Fibroblast of peridontal ligament (primary cell): Measurements from ENCODE around the gene ZNF467.
A peak's percentile ranks its signal among the peaks of the same experiment; 100 is the strongest.

Experiments used
- DNase-seq: peaks from one replicate; pipeline ENCODE4 v3.0.0-alpha.2; 2010; ENCODE audit errors: extremely low read depth

The ZNF467 gene

GRCh38 chr7:149770728-149771636, 2.4 kb downstream of the ZNF467 start:
- DNase-seq: no peak

- no peak for DNase-seq
Measured at GRCh38 chr7:149769915-149770314, 3.5 kb downstream of the ZNF467 start.

- DNase-seq: no peak
Measured at GRCh38 chr7:149768931-149769330, 4.5 kb downstream of the ZNF467 start.

GRCh38 chr7:149767068-149767467, 6.3 kb downstream of the ZNF467 start:
- no peak for DNase-seq

DNA sequence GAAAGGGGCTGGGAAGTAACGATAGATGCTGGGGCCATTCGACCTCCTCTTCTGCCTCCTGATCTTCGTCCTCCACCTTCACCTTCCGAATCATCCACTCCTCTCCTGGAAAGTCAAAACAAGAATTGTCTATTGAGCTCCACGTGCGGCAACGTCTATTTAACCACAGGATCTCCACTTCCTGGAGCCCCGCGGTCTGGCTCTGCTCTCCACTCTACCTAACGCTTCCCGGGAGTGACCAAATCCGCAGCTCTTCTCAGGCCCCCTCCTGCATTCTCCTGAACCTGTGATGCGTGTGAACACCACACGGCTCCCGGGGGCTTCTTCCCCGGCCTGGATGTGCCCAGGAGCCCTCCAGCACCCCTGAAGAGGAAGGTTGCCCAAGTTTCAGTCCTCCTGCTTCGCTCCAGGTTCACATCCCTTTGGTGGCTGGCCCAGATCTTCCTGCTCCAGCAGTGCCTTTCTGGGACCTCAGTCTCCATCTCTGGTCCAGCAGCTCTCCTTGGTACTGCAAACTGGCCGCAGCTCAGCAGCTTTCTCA, 7.2 kb downstream of the ZNF467 start:
- no peak for DNase-seq

- no peak for DNase-seq
Measured at GRCh38 chr7:149765399-149766121, 7.8 kb downstream of the ZNF467 start.

DNA sequence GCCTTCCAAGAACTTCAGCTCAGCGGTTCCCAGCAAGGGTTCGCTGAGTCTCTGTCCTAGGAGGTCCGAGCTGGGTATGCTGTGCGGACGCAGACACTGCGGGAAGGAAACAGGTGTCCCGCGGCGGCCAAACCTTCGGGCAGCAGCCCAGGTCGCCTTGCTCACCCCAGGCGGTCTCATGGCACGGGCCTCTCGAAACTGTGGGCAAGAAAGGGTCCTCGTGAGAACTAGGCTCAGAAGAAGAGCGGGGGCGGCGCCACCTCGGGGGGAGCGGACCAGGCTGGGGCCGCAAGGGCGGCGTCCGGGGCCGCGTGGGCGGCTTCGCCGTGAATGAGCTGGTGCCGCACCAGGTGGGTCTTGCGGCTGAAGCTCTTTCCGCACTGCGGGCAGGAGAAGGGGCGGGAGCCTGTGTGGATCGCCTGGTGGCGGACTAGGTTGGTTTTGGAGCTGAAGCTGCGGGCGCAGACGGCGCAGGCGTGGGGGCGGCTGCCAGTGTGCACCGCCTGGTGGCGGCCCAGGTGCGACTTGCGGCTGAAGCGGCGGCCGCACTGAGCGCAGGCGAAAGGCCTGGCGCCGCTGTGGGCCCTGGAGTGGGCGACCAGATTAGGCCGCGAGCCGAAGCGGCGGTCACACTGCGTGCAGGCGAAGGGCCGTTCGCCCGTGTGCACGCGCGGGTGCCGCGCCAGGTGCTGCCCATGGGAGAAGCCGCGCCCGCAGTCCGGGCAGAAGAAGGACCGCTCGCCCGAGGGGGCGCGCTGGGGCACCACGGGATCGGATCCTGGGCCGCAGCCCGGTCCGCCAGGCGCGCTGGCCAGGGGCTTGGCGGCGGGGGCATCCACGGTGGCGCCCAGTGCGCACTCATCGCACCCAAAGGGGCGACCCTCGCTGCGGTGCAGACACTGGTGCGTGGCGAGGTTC, 8.6 kb downstream of the ZNF467 start:
- no peak for DNase-seq

- DNase-seq: no peak
Measured at GRCh38 chr7:149763563-149764240, 9.7 kb downstream of the ZNF467 start.

DNA sequence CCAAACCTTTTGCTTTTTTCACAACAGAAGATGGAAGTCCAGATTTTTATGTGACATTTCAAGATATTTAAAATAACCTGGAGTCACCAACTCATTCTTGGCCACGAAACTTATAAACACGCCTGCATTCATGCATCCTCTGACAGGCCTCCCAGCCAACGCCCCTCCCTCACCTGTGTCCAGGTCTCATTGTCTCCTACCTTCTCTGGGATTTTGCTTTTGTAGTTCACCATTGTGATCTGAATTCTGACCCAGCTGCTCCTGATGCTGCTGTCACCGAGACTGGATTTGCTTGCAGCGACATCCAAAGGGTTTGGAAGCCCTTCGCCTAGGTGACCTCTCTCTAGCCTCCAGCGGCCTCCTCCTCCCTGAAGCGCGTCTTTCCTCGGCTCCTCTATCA, 10.8 kb downstream of the ZNF467 start:
- DNase-seq: no peak

- no peak for DNase-seq
Measured at GRCh38 chr7:149762089-149762488, 11.3 kb downstream of the ZNF467 start.

DNA sequence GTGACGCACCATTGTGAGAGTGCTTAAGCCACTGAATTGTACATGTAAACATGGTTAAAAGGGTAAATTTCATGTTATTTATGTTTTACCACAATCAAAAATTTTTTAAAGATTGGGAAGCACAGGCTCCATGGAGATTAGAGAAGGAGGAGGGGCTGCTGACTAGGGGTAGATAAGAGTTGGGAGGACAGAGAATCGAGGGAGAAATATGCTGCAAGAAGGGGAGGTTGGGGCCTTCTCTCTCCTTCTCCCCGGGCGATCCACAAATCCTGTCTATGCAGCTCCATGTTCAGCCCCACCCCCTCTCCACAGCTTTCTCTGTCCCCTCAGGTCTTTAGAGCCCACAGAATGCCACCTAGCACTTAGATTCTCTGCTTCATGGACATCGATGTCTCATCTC, 12.1 kb downstream of the ZNF467 start:
- DNase-seq: no peak

DNA sequence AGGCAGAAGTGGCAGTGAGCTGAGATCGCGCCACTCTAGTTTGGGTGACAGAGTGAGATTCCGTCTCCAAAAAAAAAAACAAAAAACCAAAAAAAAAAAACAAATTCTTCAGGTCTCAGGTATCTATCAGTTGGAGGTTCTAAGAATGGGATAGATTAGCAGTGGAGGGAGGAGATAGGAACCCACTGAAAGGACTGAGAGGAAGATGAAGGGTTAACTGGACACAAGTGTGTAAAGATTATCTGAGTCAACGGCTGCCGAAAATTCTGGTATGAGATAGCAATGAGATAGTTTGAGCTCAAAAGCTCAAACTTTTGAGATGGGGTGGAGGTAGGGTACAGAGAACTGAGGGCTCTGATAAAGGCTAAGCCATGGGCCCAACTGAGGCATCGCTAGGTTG, 12.8 kb downstream of the ZNF467 start:
- no peak for DNase-seq

DNA sequence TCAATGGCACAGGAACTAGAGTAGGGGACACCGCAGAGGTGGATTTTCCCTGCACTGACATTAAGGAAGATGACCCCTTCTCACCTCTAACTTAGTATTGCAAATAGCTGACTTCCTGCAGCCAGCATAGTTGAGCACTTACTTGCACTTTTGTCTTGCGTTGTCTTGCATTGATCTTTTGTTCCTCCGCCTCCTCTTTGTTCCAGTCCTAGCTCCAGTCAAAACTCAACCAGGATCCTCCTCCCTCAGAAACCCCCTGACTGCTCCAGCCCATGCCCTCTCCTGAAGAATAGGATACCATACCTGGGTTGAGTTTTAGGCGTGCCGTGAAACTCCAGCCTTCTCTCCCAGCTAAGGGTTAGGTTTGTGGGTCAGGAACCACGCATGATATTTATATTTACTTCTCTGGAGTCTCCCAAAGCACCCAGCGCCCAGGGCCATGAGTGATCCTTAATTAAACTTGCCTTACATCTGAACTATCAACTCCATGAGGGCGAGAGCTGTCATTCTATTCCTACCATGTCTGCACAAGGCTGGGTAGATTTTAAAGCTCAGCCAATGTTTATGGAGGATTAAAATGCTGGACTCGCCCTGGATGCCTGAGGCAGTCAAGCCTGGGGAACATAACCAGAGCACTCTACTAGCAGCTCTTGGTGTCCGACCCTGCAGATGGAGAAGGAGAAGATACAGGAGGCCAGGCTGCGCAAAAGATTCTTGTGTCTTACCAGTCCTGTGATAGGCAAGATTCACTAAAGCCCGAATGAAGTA, 14.1 kb downstream of the ZNF467 start:
- DNase-seq: no peak

- peak; percentile 40 for DNase-seq
Measured at GRCh38 chr7:149753375-149754233, 19.8 kb downstream of the ZNF467 start.

DNA sequence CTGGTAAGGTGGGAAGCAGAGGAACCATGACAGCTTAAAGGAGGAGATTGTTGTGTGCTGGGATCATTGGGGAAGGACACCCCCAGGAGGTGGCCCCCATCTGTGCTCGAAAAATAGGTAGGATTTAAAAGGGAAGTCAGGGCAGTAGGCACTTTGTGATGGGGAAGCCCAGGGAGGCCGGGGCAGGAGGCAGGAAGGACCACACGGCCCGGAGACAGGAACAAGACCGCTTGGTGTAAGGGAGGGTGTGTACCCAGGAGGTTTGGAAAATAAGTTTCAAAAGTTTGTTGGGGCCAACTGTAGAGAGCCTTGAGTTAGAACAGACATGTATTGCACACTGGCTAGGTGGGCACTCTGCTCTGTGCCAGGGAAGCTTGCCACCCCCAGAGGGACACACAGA, 20.7 kb downstream of the ZNF467 start:
- no peak for DNase-seq

DNA sequence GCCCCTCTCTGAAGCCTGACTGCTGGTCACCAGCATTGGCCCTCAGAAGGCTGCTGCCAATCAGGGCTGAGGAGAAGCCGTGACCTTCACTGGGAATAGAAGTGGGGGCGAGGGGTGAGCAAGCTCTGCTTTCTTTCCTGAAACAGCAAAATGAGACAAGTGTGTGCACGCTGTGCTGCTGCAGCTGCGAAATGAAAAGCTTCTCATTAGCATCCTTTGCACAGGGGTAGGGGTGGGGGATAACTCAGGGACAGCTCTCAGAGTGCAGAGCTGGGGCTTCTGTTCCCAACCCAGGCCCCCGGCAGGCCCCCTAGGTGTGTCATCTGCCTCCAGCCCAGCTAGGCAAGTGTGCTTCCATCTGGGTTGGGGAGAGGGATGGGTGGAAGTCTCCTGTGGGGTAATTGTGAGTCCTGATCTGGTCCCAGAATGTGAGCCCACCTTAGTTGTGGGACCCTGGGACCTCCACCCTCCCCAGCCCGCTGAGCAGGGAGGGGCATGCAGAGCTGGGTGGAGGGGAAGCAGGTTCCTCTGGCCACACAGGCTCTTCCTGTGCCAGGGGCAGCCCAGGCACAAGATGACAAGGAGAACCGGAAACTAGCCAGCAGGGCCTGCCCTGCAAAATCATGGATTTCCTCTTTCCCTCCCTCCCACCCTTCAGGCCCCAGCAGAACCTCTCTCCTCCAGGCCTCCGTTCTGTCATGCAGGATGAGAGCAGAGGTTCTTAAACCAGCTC, 22.2 kb downstream of the ZNF467 start:
- DNase-seq: no peak

DNA sequence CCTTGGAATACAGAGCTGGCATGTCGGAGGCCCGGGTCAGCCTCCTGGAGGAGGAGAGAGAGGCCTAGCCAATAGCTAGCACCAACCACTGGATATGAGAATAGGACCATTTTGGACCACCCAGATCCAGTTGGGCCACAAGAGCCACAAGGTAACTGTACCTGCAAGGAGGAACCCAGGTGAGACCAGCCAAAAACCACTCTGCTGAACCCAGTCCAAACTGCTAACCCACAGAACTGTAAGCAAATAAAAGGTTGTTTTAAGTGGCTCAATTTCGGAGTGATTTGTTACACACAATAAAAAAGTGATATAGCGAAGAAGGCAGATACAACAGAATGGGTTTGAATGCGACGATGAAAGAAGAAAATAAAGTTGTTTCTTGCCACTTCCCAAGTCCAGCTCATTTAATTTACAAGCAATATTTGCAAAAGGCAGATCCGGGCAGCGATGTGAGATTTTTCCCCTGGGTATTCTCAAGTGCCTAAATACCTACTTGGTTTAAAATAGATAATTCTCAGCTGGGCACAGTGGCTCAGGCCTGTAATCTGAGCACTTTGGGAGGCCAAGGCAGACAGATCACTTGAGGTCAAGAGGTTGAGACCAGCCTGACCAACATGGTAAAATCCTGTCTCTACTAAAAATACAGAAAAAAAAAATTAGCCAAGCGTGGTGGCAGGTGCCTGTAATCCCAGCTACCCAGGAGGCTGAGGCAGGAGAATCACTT, 23.1 kb downstream of the ZNF467 start:
- no peak for DNase-seq
